Umbilical cord (tissue), 2 donors: ENCODE measurements around the gene GABRE. TPM values are rescaled to one million over a fixed set of nuclear protein-coding genes. Genes with fewer than 3 reads are reported as not detected.
"Not testable (repeated sequence)": the region's sequence is repeated elsewhere in the genome, so short reads cannot be mapped to it uniquely, and the experiment has no call there.

Experiments used
- DNase-seq: peaks from one replicate; pipeline ENCODE4 v3.0.0-alpha.2; 2015; ENCODE audit warnings: low spot score
- total RNA-seq: library from RNA; depleted of rRNA; stranded (reverse); fragments of >200 nt; gene quantifications from one replicate; pipeline ENCODE4 v1.2.3, GENCODE V29; 2014; ENCODE audit warnings: low replicate concordance; ENCODE audit not compliant: insufficient read depth

GABRE gene
- total RNA-seq, 1 donor from 2014 or later: 94.1 TPM

GRCh38 chrX:151970027-151970426 is 4.4 kb downstream of the GABRE start:
- no peak for DNase-seq

GRCh38 chrX:151966236-151966635 is 8.2 kb downstream of the GABRE start:
- DNase-seq: no peak

- no peak for DNase-seq
Measured at GRCh38 chrX:151962034-151962433, 12.4 kb downstream of the GABRE start.

GRCh38 chrX:151958101-151958500 is 16.4 kb downstream of the GABRE start:
- no peak for DNase-seq

GRCh38 chrX:151954730-151955129 is 19.7 kb downstream of the GABRE start:
- DNase-seq: no peak

GRCh38 chrX:151938172-151938571 is 36.3 kb downstream of the GABRE start:
- DNase-seq: no peak

GRCh38 chrX:151935358-151935757 is 39.1 kb downstream of the GABRE start:
- no peak for DNase-seq

- no peak for DNase-seq
Measured at GRCh38 chrX:151929126-151929525, 45.4 kb downstream of the GABRE start.

GRCh38 chrX:151923648-151924047 is 50.8 kb downstream of the GABRE start:
- DNase-seq: no peak

GRCh38 chrX:151922692-151923091 is 51.8 kb downstream of the GABRE start:
- DNase-seq: no peak

GRCh38 chrX:151921866-151922265 is 52.6 kb downstream of the GABRE start:
- DNase-seq: no peak

- no peak for DNase-seq
Measured at GRCh38 chrX:151921292-151921691, 53.2 kb downstream of the GABRE start.

GRCh38 chrX:151920530-151920929 is 53.9 kb downstream of the GABRE start:
- no peak for DNase-seq

GRCh38 chrX:151920101-151920500 is 54.4 kb downstream of the GABRE start:
- DNase-seq: no peak

GRCh38 chrX:151919610-151920009 is 54.9 kb downstream of the GABRE start:
- no peak for DNase-seq

- not testable (repeated sequence) for DNase-seq
Measured at GRCh38 chrX:151918736-151919135, 55.7 kb downstream of the GABRE start.

GRCh38 chrX:151912780-151913179 is 61.7 kb downstream of the GABRE start, which contains the start of gene MAGEA4:
Gene MAGEA4, plus strand, starts transcription at chrX:151912889. Its CDS starts 10,776 bp downstream, at chrX:151923665.
- no peak for DNase-seq

- DNase-seq: no peak
Measured at GRCh38 chrX:151912221-151912620, 62.3 kb downstream of the GABRE start.

GRCh38 chrX:151904989-151905388 is 69.5 kb downstream of the GABRE start:
- DNase-seq: no peak

Other genes starting within 250 kb of the GABRE start
- gene CNGA2, start 239.9 kb downstream of the GABRE start, total RNA-seq: not detected
- not detected for gene MAGEA4, start 61.8 kb downstream of the GABRE start, total RNA-seq
- gene MAGEA10, start 163.9 kb upstream of the GABRE start, total RNA-seq: 0.24 TPM